GM21367 (cell line): Measurements from ENCODE around the gene ASB13.

Experiments used
- ATAC-seq: cut with Tn5 transposase; IDR thresholded peaks from one replicate; pipeline ENCODE4 v1.9.1; 2021; ENCODE audit not compliant: unreplicated experiment

The ASB13 gene

GRCh38 chr10:5591336-5591824 is 75.0 kb downstream of the ASB13 start:
- no peak for ATAC-seq

GRCh38 chr10:5590816-5591215 is 75.6 kb downstream of the ASB13 start:
- ATAC-seq: no peak

- ATAC-seq: no peak
Measured at GRCh38 chr10:5589661-5590511, 76.5 kb downstream of the ASB13 start.

- ATAC-seq: no peak
Measured at GRCh38 chr10:5589011-5589660, 77.3 kb downstream of the ASB13 start.
